Thoracic aorta (tissue), 2 donors: ENCODE measurements around the gene CDC123. TPM values are rescaled to one million over a fixed set of nuclear protein-coding genes. Genes with fewer than 3 reads are reported as not detected.

Source experiments
- ATAC-seq: fragments of 150-250 bp; one replicate; pipeline ENCODE4 v1.8.0; 2017; ENCODE audit warnings: low read depth; ENCODE audit not compliant: insufficient number of reproducible peaks, low FRiP score
- DNase-seq: peaks from one replicate; pipeline ENCODE4 v3.0.0-alpha.2; 2020; ENCODE audit warnings: low spot score
- H3K27ac ChIP-seq, 2 donors: fragments of 200-600 bp; sonication (generic); 1 replicate in 1 of 2; 2 replicates in 1 of 2; pipeline ENCODE4 v1.5.1; 2016; ENCODE audit warnings: mild to moderate bottlenecking in 2 of 2, moderate library complexity in 2 of 2
- H3K27me3 ChIP-seq: fragments of 200-600 bp; sonication (generic); replicated peaks from 2 replicates; pipeline ENCODE4 v1.6.0; 2016; ENCODE audit warnings: mild to moderate bottlenecking; ENCODE audit not compliant: insufficient read depth
- H3K36me3 ChIP-seq: fragments of 200-600 bp; sonication (generic); one replicate; pipeline ENCODE4 v1.5.1; 2016
- H3K4me1 ChIP-seq, 2 donors: fragments of 200-600 bp; sonication (generic); 1 replicate in 1 of 2; 2 replicates in 1 of 2; pipeline versions ENCODE4 v1.5.1 to v1.6.0; 2016; ENCODE audit warnings: low read depth in 2 of 2, mild to moderate bottlenecking in 1 of 2; ENCODE audit not compliant: control insufficient read depth in 1 of 2
- H3K4me3 ChIP-seq: fragments of 200-600 bp; sonication (generic); 2 replicates; pipeline ENCODE4 v1.5.1; 2016; ENCODE audit warnings: mild to moderate bottlenecking
- H3K9me3 ChIP-seq: fragments of 200-600 bp; sonication (generic); 2 replicates; pipeline ENCODE4 v1.5.1; 2016
- CTCF ChIP-seq: fragments of 200-600 bp; sonication (generic); IDR thresholded peaks from one replicate; pipeline ENCODE4 v1.5.1; 2019; ENCODE audit warnings: antibody characterized with exemption
- total RNA-seq, 2 donors: library from RNA; depleted of rRNA; stranded (reverse); fragments of >200 nt; gene quantifications; one replicate each; pipeline versions ENCODE4 v1.1.0 to v1.2.3, GENCODE V29; 2016

The CDC123 gene
- total RNA-seq, 2 donors from 2014 or later, result 74.2 to 171 TPM

GRCh38 chr10:12299222-12299965 lies 103.4 kb downstream of the CDC123 start:
- Histone ChIP-seq H3K27me3 (no peaks in the 10 kb centered on the region), H3K36me3 (no peaks in the 10 kb centered on the region), H3K4me1 (no peaks in the 10 kb centered on the region), H3K9me3 (no peaks in the 10 kb centered on the region), H3K4me3 (no peak overlapping the region), H3K27ac (no peak overlapping the region)
- ATAC-seq, result no peak
- DNase-seq, result no peak
- no peak for TF ChIP-seq CTCF

Other genes with a start within 250 kb of the CDC123 start
- 10 to 100 TPM; 10.6 to 26.0 TPM for gene UPF2, start 153.4 kb upstream of the CDC123 start, total RNA-seq
- gene DHTKD1, start 127.2 kb upstream of the CDC123 start, total RNA-seq, result 10 to 100 TPM; 12.4 to 14.5 TPM
- gene SEC61A2, start 66.5 kb upstream of the CDC123 start, total RNA-seq, result 10 to 100 TPM in 1 of 2 donors, 1 to 10 TPM in 1; 3.5 to 15.4 TPM
- gene NUDT5, start 297 bp upstream of the CDC123 start, total RNA-seq, result 10 to 100 TPM; 44.7 to 53.9 TPM
- 10 to 100 TPM in 1 of 2 donors, 1 to 10 TPM in 1; 8.7 to 11.2 TPM for gene CAMK1D, start 153.4 kb downstream of the CDC123 start, total RNA-seq